GM18517 (cell line): ENCODE measurements around the gene C1QTNF8.

ENCODE experiments used
- ATAC-seq: cut with Tn5 transposase; IDR thresholded peaks from one replicate; pipeline ENCODE4 v1.9.1; 2021; ENCODE audit warnings: mild to moderate bottlenecking, moderate library complexity; ENCODE audit not compliant: unreplicated experiment

The C1QTNF8 gene

GRCh38 chr16:1049113-1049975, 46.7 kb downstream of the C1QTNF8 start:
- ATAC-seq, result no peak

GRCh38 chr16:1048442-1049112, 47.5 kb downstream of the C1QTNF8 start:
- ATAC-seq, result no peak

- no peak for ATAC-seq
Observed at GRCh38 chr16:1047801-1048200, 48.2 kb downstream of the C1QTNF8 start.

- no peak for ATAC-seq
Observed at GRCh38 chr16:1047123-1047522, 48.9 kb downstream of the C1QTNF8 start.

- no peak for ATAC-seq
Observed at GRCh38 chr16:1045993-1046911, 49.8 kb downstream of the C1QTNF8 start.

- no peak for ATAC-seq
Observed at GRCh38 chr16:1045310-1045992, 50.6 kb downstream of the C1QTNF8 start.

GRCh38 chr16:1044460-1045309, 51.4 kb downstream of the C1QTNF8 start:
- no peak for ATAC-seq

- no peak for ATAC-seq
Observed at GRCh38 chr16:1043881-1044451, 52.1 kb downstream of the C1QTNF8 start.

- no peak for ATAC-seq
Observed at GRCh38 chr16:1042866-1043265, 53.2 kb downstream of the C1QTNF8 start.

- ATAC-seq, result no peak
Observed at GRCh38 chr16:1042049-1042744, 53.8 kb downstream of the C1QTNF8 start.

- no peak for ATAC-seq
Observed at GRCh38 chr16:1040346-1040745, 55.7 kb downstream of the C1QTNF8 start.

GRCh38 chr16:1039762-1040161, 56.3 kb downstream of the C1QTNF8 start:
- ATAC-seq, result no peak

GRCh38 chr16:1038932-1039331, 57.1 kb downstream of the C1QTNF8 start:
- no peak for ATAC-seq
